Inflammatory macrophage treated with lipopolysaccharide for 1 hour (primary cell): ENCODE measurements around the gene PYGL.
"Not testable (repeated sequence)": the region's sequence is repeated elsewhere in the genome, so short reads cannot be mapped to it uniquely, and the experiment has no call there.

ENCODE experiments used
- DNase-seq, 2 donors: peaks; one replicate each; pipeline ENCODE4 v3.0.0-alpha.2; 2020 to 2022

Gene PYGL

DNA sequence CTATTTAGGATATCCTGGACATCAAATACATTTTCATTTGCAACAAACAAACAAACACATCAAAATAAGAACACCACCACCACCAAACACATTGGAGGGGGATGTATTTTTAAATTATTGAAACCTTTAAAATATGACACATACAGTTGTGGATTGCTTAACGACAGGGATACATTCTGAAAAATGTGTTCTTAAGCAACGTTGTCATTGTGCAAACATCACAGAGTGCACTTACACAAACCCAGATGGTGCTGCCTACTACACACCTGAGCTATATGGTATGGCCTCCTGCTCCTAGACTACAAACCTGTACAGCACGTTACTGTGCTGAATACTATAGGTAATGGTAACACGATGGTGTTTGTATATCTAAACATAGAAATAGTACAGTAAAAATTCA, 19.4 kb downstream of the PYGL start:
- peak; percentile 24 to 28 for DNase-seq

DNA sequence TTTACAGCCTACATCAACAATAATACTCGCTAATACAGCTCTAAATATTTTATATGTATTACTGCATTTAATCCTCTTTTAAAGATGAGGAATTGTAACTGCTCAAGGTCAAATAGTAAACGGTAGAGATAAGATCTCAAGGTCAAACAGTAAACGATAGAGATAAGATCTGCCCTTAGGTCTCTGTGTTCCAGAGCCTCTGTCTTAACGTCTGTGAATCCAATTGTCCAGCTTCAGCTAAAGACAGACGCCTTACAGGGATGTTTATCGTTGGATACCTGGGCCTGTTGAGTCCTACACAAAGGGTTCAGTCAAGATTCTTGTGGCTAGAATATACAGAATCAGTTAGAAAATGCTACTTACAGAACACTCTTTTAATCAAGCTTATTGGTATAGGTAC, 20.0 kb downstream of the PYGL start:
- DNase-seq, result no peak

DNA sequence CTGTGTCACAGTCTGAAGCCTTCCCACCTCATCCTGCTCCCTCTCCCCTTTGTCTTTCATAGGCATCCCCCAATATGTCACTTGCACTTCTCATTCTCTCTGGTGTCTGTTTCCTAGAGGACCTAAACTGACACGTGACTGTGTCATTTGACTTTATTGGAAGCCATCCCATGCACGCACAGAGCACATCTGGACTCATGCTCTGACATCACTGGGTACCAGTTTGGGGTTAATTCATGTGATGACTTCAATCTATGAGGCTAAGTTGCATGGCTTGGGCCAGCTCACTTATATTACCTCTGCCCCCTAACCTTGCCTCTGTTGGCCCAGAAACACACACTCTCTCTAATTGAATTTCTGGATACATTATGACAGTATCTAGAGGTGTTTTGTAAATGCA, 21.5 kb downstream of the PYGL start:
- no peak for DNase-seq

DNA sequence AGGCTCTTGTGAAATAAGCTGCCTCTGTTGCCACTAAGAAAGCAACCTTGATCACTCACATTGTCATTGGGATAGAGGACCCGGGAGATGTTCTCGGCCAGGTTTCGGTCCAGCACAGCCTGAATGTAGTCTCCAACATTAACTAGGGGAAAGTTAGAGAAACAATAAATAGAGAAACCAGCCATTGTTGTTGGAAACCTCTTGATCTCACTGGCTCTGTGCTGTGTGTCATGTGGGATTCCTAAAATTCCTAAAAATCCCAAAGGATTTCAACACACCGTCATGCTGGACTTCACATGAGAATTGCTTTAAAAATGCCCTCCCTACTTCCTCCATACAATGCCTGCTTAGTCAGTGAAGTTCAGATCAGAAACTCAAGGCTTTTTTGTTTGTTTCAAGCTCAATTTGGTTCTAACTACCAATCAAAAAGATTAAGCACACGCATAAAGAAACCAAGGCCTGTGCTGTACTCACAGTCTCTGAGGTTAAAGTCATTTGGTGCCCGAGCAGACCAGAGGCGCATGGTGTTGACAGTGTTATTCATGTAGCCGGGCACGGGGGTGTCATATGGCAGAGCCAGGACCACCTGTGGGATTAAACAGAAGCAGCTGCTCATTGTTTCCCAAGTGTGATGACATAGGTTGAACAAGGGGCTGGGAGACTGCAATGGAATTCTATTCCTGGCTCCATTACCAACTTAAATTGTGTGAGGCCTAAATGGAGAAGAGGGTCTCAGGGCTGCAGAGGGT, 23.6 kb downstream of the PYGL start:
- no peak for DNase-seq

DNA sequence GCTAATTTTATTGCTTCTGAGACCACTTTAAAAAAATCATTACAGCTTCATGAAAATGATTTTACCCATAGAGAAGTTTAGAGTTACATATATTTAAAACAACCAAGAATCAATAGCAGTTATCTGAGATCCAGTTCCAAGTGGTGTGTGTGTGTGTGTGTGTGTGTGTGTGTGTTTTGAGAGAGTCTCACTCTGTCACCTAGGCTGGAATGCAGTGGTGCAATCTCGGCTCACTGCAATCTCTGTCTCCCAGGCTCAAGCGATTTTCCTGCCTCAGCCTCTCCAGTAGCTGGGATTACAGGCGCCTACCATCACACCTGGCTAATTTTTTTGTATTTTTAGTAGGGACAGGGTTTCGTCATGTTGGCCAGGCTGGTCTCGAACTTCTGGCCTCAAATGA, 24.8 kb downstream of the PYGL start:
- not testable (repeated sequence) for DNase-seq

DNA sequence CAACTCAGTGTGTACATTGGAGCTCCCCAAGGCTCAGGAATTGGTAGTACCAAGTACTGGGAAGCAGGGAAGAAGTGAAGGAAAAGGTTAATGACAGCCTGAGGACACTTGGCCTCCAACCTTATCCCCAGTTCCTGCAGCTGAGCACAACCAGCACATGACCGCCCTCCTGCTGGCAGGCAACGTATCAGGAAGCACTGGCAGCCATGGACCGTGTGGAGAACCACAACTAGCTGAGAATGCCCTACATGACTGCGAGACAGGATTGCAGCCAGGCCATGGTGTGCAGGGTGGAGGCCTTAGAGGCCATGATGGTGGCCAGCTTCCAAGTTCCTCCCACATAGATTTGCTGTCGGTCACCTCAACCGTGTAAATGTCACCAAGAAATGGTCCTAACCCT, 26.8 kb downstream of the PYGL start:
- DNase-seq, result no peak

DNA sequence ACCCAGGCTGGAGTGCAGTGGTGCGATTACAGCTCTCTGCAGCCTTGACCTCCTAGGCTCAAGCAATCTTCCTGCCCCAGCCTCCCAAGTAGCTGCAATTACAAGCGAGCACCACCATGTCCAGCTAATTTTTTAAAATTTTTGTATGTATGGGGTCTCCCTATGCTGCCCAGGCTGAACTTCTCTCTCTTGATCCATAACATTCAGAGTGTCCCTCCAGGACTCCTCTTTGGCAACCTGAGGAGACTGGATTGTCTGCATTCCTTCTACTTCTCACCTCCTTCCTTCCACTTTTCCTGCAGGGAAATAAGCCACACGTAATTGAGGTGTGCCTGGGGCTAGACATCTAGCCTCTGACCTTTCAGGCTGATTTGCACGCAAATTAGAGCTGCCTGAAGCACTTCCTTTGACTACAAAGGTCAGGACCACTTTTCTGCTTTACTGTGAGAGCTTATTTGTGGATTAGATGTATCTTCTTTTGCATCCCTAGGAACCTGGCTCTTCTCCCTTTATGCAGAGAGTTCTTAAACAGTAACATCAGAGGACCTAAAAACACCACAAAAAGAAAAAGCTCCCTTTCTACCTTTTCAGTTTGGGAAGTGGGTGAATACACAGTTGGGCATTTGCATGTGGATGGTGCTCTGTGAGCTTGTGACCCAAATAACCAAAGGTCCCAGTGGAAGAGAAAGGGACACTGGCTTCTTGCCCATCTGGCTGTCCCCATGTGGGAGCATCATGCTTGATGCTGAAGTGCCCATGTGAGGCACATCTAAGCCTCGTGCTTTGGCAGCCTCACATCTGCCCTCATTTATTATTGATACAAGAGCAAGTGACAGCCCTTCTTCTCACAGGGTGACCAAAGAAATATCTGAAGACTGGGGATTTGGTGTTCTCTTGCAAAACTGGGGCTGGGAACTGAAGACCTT, 33.5 kb downstream of the PYGL start:
- no peak for DNase-seq

DNA sequence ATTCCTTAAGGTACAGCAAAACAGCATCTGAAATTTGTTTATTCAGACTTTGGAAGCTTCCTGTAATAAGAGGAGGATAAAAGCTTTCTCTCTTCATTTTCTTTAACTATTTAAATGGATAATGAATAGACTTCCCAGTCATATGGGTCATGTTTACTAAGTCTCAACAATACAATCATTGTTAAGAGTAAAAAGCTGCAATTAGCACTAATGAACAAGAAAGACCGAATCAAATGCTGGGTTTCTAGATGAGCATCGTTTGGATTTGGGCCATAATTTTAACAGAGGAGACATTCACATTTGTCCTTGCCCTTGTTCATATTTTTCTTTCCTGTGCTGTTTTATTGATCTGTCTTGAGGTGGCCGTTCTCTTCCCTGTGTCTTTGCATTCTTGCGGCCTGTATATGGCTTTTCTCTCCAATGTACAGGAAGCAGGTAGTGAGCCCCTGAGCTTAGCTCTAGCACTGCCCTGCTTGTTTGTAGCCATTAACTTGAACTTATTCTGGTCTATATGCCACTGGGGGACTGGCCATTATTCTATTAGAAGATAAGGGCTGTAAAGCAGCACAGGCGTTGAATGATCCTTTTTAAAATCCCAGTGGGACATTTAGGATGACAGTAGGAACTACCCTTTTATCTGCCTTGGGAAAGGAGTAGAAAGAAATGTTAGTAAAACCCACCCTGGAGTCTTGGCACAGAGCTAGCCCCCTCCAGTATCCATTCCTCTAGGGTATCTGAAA, 37.8 kb downstream of the PYGL start:
- no peak for DNase-seq

DNA sequence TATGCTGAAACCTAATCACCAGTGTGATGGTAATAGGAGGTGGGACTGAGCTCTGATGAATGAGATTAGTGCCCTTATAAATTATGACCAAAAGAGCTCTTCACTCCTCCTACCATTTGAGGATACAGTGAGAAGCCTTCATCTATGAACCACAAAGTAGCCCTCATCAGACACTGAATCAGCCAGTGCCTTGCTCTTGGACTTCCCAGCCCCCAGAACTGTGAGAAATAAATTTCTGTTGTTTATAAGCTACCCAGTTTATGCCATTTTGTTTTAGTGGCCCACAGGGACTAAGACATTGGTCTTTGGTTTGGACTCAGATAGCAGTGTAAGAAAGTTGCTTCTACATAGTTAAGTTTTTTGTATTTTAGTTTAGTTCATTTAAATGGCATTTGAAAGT, 39.6 kb downstream of the PYGL start:
- no peak for DNase-seq

DNA sequence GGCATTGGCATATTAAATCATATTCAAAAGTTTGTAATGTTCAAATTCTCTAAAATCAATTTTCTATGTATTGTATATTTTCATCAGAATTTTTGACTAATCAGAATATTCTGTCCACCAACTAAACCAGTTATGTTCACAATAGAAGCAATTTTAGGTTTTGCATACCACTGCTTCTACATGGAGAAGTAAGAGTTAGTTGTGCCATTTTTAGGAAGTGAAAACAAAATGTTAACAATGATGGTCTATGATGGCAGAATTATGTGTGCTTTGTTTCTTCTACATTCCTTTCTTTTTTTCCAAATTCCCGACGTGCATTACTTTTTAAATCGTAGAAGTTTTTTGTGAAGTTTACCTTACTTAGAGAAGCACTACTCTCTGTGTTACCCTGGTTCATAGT, 42.9 kb downstream of the PYGL start:
- peak; percentile 0 to 5 for DNase-seq

DNA sequence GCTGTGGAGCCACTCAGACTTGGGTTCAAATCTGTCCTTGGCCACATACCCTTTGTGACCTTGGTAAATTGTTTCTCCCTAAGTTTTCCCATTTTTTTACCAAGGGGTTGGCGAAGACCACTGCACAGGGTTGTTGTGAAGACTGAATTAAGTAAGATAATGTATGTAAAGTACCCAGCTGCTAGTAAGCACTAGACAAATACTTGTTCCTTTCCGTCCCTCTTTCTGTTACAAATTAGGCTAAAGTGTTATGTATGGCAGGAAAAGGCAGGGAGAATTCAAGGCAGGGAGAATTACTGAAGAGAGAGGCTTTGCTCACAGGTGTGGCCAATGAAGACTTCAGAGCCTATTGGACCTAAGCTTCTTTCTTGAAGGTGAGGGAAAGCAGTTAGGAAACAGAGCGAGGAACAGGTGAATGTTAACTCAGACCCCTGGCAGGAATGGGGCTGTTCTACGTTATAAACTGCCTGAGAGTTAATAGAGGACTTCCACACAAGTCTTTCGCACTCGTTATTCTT, 46.6 kb downstream of the PYGL start:
- DNase-seq, result no peak

DNA sequence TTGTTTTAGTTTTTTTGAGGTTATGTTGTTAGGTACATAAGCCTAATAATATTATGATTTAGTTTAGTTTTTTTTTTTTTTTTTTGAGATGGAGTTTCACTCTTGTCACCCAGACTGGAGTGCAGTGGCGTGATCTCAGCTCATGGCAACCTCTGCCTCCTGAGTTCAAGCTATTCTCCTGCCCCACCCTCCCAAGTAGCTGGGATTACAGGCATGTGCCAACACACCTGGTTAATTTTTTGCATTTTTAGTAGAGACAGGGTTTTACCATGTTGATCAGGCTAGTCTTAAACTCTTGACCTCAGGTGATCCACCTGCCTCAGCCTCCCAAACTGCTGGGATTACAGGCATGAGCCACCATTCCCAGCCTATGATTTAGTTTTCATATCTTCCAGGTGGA, 47.3 kb downstream of the PYGL start:
- not testable (repeated sequence) for DNase-seq

DNA sequence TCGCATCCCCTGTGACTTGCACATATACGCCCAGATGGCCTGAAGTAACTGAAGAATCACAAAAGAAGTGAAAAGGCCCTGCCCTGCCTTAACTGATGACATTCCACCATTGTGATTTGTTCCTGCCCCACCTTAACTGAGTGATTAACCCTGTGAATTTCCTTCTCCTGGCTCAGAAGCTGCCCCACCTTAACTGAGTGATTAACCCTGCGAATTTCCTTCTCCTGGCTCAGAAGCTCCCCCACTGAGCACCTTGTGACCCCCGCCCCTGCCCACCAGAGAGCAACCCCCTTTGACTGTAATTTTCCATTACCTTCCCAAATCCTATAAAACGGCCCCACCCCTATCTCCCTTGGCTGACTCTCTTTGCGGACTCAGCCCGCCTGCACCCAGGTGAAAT, 47.9 kb downstream of the PYGL start:
- DNase-seq, result not testable (repeated sequence)

DNA sequence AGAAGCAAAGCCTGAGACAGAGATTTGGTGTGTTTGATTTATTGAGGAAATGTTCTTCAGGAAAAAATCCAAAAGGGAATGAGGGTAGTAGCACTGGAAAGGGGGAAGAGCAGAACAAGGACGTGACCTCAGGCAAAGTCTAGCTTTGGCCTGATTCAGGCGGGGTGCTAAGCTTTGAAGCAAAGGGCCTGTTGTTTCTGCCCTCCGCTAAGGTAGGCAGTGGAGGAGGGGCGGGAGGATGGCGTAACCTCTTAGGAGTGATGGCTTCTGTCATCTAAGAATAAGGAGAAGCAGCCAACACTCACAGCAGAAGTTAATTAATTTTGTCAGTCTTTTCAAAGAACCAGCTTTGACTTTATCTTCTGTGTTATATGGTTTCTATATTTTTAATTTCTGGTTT, 52.0 kb downstream of the PYGL start:
- no peak for DNase-seq

DNA sequence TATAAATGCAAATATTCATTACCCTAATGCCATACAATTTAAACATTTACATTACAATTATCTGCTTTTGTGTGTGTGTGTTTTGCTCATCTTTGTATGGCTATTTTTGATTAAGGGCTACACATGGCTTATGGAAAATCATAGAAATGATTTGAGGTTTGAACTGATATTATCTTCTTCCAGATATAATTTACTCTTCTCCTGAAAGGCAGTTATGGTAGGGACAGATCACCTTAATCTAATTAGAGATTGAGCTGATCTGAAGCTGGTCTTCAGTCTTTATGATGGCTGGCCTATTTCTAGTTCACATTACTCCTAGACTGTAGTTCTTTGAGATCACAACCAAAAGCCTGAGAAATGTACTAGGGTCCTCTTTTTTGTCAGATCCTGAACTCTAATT, 56.8 kb downstream of the PYGL start:
- no peak for DNase-seq

DNA sequence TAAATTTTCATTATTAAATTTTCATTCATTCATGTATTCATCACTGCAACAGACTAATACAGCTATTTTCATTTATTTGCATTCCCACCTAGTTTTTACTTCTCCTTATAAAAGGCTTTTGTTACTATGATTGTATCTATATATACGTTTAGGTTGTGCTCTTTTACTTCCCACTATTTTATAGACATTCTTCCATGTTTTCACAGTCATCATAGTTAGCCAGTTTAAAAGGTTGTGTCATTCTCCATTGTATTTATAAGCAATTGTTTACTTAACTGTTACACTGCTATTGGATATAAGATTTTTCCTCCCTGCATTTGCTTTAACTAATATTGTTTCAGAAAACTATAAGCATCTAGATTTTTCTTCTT, 60.5 kb downstream of the PYGL start:
- DNase-seq, result no peak

DNA sequence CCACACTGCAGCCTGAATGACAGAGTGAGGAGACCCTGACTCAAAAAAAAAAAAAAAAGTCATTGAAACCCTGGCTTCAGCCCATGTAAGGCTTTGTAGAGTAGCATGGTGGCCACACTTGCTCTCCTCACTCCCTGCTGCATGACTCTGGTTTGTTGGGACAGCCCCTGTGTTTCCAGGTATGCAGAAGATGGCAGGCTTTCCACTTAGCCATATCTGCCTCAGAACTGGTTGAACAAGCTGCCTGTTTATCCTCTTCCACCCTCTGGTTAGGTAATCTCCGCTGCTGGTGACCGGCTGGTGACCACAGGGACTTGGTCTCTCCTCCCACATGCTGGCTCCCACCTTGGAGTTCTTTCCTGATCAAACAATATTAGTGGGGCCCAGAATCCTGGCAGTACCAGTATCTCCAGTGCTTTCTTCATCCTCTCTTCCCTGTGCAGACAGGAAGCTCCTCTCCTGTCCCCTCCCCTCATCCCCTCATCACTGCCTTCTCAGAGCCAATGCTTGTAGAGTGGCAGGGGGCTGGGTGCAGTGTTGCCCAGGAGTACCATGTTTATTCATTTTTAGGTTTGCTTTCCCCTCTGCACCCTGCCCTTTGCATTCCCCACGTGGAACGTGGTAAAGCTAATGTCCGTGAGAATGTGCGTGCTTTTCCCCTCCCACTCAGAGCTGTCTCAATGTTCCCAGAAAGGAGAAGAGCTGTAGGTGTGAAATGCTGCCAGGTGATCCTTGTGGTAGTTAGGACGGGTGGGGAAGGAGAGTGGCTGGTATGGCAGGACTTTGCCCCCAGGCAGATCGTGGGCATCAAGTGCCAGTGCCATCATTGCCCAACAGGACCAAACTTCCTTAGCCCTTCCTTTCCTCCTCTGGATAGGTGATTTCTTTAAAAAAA, 61.1 kb downstream of the PYGL start:
- no peak for DNase-seq

DNA sequence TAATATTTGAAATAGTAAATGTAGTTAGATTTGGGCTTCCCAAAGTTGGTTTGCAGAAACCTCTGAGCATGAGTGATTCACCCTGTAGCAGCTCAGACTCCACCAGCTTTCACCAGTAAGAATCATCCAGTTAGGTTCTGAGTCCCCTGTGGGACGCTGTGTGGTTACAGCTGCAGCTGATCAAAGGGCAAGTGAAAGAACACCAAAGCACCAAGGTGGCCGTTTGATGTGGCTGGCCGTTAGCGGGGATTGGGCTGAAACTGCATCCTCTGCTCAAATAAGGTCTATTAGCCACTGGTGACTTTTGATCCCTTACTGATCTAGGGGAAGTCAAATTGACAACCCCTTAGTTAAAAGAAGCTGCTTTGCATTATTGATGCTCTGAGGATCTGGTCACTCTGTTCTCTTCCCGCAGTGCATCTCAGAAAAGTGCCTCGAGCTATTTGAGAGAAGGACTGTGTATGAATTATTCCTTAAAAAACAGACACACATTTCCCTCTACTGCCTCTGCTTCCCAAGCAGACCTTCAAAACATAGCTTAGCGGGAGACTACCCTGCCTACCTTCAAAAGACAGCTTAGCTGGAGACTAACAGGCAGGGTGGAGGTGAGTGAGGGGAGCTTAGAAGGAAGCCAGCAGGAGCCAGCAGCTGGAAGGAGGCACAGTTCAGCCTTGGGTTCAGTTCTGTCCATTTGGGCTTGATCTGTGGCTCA, 68.8 kb downstream of the PYGL start:
- DNase-seq, result no peak

DNA sequence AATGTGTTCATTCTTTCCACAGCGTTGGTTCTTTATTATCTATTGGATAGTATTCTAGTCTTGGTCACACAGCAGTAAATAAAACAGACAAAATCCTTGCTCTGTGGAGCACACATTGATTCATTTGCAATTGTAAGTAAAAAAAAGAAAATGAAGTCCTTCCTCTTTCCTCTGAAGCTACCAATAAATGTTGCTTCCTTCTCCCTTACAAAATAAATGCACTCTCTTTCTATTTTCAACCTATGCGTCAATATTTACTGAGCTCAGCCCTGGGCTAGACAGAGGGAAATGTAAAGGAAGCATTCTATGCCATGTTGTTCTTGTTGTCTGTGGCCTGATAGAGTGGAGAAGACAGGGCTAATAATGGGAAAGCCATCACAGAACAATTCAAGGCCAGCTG, 69.5 kb downstream of the PYGL start:
- peak; percentile 32 to 56 for DNase-seq

DNA sequence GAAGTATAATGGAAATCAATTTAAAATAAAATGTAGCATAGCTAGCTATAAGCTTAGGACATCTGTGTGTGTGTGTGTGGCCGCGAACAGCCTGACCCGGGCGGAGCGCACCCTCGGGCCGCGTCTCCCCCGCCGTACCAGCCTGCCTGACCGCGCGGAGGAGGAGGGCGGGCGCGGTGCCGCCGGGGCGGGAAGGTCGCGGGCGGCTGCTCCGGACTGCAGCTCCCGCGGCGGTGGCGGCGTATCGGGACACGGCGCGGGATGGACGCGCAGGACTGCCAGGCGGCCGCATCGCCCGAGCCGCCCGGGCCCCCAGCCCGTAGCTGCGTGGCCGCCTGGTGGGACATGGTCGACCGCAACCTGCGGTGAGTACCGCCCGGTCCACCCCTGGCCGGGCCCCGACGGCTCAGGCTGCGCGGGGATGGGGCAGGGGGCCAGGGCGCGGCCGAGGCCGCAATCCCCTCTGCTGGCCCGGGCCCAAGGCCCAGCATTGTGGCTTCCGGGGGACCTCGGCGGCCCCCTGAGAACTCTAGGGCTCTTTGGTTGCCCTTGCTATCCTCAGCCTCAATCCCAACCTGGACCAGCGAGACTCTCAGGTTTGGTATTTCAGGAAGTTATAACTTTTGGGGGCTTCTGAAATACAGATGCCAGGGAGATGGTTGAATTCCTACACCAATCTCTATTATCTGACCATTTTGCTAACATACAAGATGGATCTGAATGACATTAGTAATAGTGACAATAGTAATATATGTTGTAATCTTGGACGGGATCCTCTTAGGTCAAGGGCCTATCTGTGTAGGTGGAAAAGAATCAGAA, 72.2 kb downstream of the PYGL start, which contains the start of gene ABHD12B:
ABHD12B (plus strand) TSS at position 140 of the 819 bp plus-strand sequence; CDS start at position 262, 122 bp downstream.
- peak; percentile 28 to 66 for DNase-seq
